Keratinocyte (primary cell): ENCODE data around the gene CACNA2D1.

Source experiments
- EZH2 ChIP-seq: IDR thresholded peaks from one replicate; pipeline ENCODE4 v1.6.1; 2012; ENCODE audit warnings: inconsistent platforms, mild to moderate bottlenecking, low read length, moderate library complexity
- TF ChIP-seq, protein P1 (sequence below), 3 experiments: IDR thresholded peaks in 1 of 3; conservative IDR thresholded peaks in 1 of 3; optimal IDR thresholded peaks in 1 of 3; 2 replicates in 2 of 3; 3 replicates in 1 of 3; pipeline versions ENCODE3 to v1.5.1; 2011; ENCODE audit warnings: low read length in 3 of 3, mild to moderate bottlenecking in 3 of 3, moderate library complexity in 2 of 3, control low read depth in 1 of 3, inconsistent platforms in 1 of 3; ENCODE audit not compliant: insufficient read depth in 2 of 3; ENCODE audit errors: extremely low read depth in 1 of 3

DNA sequence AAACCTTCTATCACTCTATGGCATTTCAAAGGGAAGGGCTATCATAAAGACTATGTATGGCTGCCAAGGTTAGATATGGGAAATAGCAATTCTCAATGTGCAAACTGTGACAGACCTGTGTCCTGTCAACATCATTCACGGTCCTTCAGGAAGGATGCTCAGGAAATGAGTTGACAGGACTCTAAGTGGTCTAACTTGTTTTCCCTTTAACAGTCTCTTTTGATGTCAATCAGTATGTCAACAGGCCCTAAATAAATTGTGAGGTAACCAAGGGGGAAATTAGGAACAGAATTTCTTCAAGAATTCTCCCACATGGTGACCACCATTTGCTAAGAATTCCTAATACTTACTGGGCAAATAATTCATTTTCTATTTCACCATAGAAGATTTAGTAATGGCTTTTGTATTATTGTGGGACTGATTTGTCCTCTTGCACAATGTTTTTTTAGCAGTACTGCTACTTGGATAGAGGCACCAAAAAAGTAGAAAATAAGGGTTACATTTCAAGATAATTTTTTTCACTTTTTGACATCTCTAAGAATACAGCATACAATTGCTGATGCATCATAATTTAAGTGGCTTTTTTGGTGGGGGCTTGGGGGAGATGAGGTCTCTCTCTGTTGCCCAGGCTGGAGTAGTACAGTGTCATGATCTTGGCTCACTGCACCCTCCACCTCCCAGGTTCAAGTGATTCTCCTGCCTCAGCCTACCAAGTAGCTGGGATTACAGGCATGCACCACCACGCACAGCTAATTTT is 275.8 kb downstream of the CACNA2D1 start:
- TF ChIP-seq EZH2, result no peak
- TF ChIP-seq, protein P1, sequence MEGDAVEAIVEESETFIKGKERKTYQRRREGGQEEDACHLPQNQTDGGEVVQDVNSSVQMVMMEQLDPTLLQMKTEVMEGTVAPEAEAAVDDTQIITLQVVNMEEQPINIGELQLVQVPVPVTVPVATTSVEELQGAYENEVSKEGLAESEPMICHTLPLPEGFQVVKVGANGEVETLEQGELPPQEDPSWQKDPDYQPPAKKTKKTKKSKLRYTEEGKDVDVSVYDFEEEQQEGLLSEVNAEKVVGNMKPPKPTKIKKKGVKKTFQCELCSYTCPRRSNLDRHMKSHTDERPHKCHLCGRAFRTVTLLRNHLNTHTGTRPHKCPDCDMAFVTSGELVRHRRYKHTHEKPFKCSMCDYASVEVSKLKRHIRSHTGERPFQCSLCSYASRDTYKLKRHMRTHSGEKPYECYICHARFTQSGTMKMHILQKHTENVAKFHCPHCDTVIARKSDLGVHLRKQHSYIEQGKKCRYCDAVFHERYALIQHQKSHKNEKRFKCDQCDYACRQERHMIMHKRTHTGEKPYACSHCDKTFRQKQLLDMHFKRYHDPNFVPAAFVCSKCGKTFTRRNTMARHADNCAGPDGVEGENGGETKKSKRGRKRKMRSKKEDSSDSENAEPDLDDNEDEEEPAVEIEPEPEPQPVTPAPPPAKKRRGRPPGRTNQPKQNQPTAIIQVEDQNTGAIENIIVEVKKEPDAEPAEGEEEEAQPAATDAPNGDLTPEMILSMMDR (optimal IDR thresholded peaks at IDR 0.05 in 1 of 3, IDR thresholded peaks at IDR 0.05 in 1 of 3, conservative IDR thresholded peaks at IDR 0.05 in 1 of 3; ENCODE audit: extremely low read depth in 1 of 3, insufficient read depth in 2 of 3, low read length in 3 of 3), result no peak
